GM23338 (cell line): ENCODE results near the gene UGT1A4.

Experiments
- CTCF ChIP-seq, 2 experiments: fragments of 200-600 bp in 1 of 2; sonication (generic) in 1 of 2; conservative IDR thresholded peaks; 2 replicates each; pipeline versions ENCODE4 v1.5.1 to v1.6.1; 2016 to 2017; ENCODE audit warnings: antibody characterized with exemption in 2 of 2, low read depth in 2 of 2, mild to moderate bottlenecking in 2 of 2, moderate library complexity in 1 of 2
- EZH2phosphoT487 ChIP-seq: fragments of 200-600 bp; sonication (generic); IDR thresholded peaks from one replicate; pipeline ENCODE4 v1.8.1; 2018; ENCODE audit warnings: antibody characterized with exemption; ENCODE audit not compliant: unreplicated experiment

- no peak for TF ChIP-seq EZH2phosphoT487
- no peak for TF ChIP-seq CTCF (conservative IDR thresholded peaks at IDR 0.05; ENCODE audit: low read depth in 2 of 2)
Measured at GRCh38 chr2:233686928-233687327, 31.6 kb upstream of the UGT1A4 start.
